Right lung (tissue), 5 donors: ENCODE results near the gene LAMTOR4. TPM values are rescaled to one million over a fixed set of nuclear protein-coding genes. Genes with fewer than 3 reads are reported as not detected.
"Not testable (repeated sequence)": the region's sequence is repeated elsewhere in the genome, so short reads cannot be mapped to it uniquely, and the experiment has no call there.

Experiments used
- DNase-seq, 2 donors: peaks; one replicate each; pipeline ENCODE4 v3.0.0-alpha.2; 2013
- polyA plus RNA-seq, 5 donors: library from polyadenylated mRNA; unstranded; fragments of 120-200 nt; gene quantifications; one replicate each; pipeline versions ENCODE4 v1.2.1 to v1.2.3, GENCODE V29; 2013; ENCODE audit warnings: inconsistent platforms in 1 of 5, low replicate concordance in 1 of 5; ENCODE audit not compliant: insufficient read length in 5 of 5, insufficient read depth in 1 of 5

Gene LAMTOR4
- polyA plus RNA-seq, 5 donors, result 75.2 to 132 (median 92.2) TPM

DNA sequence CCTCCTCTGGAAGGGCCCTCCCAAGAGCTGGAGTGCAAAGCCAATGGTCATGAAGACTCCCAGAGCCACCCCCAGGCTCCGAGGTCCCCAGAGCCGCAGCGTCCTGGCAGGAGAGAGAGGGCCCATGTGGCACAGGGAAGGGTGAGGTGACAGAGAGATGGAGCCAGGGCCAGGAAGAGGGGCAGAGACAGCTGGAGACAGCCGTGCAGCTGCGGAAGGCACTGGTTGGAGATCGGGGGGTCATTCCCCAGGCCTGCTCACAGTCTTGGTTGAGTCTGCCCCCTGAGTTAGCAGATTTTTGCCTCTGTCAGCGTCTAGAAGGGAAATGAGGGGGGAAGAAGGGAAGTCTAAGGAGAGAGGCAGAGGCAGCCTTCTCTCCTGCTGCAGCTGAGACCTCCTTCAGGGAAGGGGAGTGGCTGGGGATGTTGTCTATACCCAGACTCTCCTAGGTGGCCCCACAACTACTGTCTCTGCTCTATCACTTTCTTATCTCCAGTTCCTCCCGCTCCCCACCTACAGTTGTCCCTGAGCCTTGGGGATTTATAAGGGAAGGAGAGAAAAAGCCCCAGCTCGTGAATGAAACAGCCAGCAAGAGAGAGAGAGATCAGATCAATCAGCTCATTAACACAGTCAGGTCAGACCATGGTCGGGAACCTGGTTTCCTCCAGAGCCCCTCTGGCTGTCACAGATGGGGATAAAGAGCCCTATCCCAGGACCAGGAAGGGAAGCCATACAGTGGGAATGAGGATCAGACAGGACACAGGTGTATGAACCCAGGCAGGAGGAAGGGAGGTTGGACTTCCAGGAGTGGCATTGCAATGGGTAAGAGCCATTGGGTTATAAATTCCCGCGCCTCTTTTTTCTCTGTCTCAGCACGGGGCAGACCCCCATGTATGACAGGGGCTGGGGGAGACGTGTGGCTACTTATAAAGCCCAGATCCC, 18.5 kb downstream of the LAMTOR4 start:
- DNase-seq, result no peak

DNA sequence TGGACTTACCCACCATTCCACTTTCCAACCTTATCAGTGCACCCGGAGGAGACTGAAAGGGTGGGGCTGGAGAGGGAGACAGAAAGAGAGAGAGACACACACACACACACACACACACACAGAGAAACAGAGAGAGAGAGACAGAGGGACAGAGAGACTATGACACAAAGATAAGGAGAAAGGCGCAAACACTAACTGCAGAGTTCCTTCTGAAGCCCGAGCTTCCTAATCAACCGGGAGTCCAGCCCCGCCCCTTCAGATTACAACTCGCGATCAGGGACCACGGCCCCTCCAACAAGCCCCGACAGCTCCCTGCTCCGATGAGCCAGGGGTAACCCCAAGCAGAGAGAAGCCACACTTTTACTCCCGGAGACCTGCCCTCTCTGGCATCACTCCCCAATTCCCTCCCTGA, 19.2 kb downstream of the LAMTOR4 start:
- DNase-seq, result no peak

DNA sequence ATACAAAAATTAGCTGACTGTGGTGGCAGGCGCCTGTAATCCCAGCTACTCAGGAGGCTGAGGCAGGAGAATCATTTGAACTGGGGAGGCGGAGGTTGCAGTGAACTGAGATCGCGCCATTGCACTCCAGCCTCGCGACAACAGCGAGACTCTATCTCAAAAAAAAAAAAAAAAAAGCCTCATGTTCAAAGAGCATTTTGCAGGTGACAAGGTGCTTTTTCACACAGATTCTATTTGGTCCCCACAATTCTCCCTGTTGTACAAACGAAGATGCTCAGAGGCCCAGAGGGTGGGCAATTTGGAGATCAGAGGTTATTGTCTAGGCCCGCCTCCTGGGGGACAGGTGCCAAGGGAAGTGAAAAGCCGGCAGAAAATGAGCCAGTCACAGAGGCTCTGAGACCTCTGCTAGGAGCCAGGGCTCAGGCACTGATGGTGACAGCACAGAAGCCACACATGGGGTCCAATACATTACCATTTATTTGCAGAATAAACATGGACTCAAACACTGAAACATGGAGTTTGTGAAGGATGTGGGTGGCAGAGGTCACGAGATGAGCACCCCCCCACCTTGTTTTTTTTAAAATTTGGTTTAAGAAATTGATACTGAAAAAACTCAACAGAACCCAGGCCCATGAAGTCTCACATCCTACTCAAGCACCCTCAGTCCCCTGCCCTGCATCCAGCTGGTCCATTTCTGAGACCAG, 20.6 kb downstream of the LAMTOR4 start:
- DNase-seq, result no peak

DNA sequence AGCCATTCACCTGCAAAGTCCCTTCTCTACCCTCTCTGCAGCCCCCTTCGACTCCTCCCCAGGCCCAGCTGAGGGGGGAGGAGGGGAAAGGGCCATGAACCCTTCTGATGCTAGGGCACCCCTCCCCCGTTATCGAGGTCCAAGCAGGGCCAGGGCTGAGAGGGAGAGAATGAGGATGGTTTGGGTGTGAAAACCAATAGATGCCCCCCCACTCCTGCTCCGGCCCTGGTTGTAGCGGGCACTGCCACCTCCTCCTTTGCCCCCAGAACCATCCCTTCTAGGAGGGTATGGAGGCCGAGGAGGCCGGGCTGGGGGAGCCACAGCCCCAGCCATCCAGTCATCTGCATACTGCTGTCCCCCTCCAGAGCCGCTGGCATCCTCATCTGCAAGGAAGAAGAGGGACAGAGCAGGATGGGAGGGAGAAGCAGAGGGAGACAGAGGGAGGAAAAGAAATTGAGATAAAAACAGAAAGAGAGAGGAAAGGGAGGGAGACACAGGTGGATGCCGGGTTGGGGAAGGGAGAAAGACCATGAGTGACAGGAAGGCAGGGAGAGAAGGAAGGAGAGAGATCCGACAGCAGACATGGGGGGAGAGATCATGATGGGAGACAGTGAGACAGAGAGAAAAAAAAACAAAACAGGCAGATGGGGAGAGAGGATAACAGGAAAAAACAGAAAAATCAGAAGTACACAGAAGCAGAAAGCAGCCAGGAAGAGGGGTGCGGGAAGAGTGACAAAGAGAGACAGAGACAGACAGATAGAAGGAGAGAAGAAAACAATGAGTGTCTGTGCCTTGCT, 21.6 kb downstream of the LAMTOR4 start:
- no peak for DNase-seq

GRCh38 chr7:100171087-100171681, 22.5 kb downstream of the LAMTOR4 start:
- no peak for DNase-seq

DNA sequence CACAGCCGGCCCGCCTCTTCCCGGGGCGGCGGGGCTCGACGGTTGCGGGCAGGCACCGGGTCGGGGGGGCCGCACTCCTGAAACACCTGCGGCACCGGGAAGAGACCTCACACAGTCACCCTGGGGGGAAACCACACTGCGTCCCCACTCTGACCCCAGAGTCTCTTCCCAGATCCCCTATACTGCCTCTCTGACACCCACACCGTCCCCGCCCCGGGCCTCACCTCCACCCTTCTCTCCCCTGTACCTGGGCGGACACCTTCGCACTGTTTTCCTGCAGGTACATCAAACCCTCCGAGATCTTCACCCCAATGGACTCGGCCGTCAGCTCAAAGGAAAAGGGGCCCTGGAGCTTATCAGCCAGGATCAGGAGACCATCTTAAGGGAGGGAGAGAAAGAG, 23.1 kb downstream of the LAMTOR4 start:
- no peak for DNase-seq

DNA sequence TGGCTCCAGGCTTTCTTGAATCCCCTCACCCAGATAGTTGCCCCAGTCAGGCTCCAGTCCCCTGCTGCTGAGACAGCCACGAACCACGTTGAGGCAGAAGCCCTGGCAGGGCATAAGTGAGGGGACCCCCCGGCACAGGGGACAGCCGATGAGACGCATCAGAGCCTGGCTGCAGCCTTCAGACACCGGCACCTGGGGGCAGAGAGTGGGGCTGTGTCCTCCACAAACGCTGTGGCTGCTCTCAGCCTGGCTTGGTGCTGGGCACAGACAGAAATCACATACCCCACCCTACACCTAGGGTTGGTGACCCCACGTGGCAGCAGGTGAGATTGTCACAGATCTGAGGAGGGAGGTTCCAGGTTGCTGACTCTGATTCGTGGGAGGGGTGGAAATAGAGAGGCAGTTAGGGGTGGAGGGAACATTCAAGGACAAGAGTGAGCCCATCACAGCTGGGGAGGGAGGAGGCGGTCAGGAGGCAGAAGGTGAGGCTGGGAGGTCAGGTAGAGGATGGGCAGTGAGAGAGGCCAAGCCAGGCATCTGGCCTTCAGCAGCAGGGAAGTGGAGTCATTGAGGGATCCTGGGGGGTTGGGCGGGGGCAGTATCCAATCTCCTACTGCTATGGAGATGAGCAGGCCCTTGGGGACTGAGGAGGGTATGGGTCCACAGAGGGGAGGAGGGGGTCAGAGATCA, 25.2 kb downstream of the LAMTOR4 start:
- no peak for DNase-seq

- DNase-seq, result no peak
Observed at GRCh38 chr7:100174582-100174981, 25.9 kb downstream of the LAMTOR4 start.

DNA sequence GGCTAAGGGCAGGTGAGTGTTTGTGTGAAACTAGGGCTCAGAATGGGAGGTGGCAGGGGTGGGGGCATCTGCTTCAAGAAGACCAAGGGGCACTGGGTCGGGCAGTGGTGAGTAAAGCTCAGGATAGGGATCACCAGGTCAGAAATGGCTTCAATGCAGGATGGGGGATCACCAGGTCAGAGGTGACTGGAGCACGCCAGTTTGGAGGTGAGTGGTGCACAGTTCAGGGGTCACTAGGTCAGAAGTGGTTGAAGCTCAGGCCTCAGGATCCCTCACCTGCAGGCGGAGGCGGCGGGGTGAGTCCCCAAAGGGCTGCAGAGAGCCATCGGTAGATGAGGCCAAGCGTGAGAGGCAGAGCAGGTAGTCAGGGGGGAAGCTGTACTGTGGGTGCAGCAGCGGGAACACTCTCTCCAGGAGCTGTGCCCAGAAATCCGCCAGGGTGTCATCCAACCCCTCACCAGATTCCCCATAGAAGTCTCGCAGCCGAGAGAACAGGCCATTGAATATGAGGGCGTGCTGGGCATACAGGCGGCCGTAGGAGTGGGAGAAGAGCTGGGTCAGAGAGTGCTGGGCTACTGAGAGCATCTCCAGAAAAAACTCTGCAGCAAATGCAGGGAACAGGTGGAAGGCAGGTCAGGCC, 26.7 kb downstream of the LAMTOR4 start:
- no peak for DNase-seq

DNA sequence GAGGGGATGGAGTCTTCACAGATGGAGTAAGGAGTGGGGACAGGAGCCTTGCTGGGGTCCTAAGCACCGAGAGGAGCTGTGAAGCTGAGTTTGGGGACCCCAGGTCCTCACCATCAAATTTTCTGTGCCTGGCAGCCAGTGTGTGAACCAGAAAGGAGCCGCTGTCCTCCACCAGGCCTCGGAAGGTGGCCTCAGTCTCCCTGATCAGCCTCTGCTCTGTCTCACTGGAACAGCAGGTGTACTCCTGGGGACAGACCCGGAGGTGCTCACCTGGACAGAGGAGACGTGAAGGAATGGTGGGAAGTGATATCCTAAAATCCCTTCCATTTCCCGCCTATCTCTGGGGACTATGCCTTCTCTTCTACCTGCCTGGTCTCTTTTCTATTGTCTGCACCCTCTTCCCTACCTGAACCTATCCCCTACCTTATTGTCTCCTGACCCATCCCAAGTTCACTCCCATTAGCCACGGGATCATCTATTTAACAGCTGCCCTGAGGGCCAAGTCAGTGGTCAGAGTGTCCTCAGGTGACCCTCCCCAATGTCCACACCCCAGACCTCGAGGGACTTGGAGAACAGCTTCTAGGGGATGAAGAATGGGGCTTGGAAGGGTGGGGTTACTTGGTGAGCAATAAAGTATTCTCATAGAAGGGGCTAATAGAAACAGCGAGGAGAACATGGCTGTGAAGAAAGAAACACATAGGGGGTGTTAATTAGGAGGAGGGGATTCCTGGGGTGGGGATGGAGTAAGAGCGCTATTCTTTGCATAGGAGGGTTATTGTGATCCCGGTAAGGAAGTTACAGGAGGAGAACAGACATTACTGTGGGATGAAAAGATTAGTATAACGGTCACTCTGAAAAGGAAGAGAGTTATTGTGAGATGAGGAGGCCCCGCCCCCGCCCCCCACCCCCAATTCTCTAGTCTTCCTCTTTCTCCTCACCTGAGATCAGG, 27.7 kb downstream of the LAMTOR4 start:
- DNase-seq, result no peak

DNA sequence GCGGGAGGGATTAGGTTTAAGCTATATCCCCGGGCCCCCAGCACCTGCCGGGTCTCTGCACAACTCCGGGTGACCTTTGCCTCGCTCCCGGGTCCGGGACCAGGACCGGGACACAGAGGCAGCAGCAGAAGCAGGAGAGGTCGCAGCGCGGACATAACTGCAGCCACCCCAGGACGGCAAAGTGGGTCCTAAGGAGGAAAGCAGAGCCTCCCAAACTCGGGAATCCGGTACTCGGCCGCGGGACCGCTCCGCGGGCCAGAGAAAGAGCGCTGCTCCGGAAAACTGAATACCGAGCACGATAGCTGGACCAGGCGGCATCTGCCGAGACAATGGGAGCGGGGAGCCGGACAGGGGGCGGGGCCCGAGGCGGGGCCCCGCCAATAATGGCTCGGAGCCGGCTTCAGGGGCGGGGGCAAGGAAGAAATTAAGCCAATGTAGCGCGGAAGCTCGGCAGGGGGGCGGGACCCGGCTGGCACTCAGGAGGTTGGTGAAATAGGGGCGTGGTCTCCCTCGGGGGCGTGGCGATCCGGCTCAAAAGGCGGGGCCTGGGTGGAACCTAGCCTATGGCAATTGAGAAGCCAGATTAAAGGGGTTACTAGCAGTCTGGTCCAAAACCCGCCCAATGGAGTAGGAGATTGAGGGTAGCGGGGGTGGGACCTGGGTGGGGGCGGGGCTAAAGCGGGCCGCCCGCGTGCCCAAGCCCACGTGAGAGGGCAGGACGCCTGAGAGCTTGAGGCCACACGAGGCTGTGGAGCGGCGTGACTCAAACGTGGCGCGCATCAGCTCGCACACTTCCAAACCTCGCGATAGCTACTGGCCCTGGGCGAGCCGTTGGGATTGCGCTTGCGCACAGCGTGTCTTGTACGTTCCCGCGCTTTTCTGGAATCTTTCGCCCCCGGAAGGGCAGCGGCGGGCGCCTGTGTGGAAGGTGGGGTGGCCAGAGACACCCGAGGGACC, 28.6 kb downstream of the LAMTOR4 start, which contains the start of the genes GPC2 and STAG3:
Gene GPC2 (minus strand): TSS at position 337 of the 957 bp plus-strand sequence. CDS start 182 bp downstream, at position 155.
Gene STAG3 (plus strand): TSS at position 874 of the 957 bp plus-strand sequence. CDS start 2,639 bp downstream, outside the sequence.
- peak; percentile 92 to 94 for DNase-seq

DNA sequence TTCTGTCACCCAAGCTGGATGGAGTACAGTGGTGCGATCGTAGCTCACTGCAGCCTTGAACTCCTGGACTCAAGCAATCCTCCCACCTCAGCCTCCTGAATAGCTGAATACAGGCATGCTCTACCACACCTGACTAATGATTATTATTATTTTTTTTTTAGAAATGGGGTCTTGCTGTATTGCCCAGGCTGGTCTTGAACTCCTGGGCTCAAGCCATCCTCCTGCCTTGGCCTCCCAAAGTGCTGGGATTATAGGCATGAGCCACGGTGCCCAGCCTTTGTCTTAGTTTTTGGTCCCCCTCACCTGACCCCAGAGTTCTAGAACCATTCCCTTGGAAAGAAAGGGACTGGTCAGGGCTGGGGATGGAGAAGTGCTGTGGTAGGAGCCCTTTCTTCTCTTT, 31.4 kb downstream of the LAMTOR4 start:
- DNase-seq, result not testable (repeated sequence)

- DNase-seq, result not testable (repeated sequence)
Observed at GRCh38 chr7:100182616-100183015, 33.9 kb downstream of the LAMTOR4 start.

DNA sequence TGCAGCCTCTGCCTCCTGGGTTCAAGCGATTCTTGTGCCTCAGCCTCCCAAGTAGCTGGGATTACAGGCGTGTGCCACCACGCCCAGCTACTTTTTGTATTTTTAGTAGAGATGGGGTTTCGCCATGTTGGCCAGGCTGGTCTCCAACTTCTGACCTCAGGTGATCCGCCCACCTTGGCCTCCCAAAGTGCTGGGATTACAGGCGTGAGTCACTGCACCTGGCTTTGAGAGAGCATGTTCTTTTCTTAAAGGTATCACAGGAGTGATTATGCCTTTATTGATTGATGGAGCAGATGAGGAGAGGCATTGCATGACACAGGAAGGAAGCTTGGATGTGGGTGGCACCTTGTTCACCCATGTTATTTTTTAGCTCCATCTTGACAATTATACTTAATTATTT, 34.4 kb downstream of the LAMTOR4 start:
- not testable (repeated sequence) for DNase-seq

DNA sequence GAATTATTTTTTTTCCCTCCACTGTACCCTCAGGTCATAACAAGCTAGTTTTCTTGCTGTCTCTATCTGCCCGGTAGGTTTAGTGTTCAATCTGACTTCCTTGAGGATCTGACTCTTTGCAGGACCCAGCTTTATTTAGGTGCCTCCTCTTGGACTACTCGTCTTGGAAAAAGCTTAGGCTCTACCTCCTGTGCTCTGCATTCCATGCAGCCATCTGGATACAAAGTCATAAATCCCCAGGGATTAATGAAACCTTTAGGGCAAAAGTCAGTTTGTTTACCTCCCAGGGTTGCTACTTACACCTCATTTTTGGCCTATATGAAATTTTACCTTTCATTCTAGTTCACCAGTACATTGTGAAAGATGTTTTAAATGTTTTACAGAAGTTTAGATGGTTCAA, 37.0 kb downstream of the LAMTOR4 start:
- no peak for DNase-seq

DNA sequence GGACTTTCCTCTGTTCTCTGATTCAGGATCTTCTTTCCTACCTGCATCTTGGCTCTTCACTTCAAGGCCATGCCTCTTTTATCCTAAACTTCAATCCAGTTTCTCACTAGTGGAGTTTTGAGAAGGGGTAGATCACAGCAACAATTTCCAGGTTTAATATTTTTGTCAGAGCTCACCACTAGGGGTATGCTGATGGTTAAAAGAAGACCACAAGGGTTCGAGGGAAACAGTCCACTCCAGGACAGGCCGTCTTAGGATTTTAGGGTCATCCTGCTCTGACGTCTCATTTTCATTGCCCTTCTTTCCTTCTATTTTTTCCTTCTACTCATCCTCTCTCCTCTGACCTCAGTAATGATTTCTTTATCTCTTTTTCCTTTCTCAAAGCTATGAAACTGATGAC, 40.3 kb downstream of the LAMTOR4 start:
- no peak for DNase-seq

DNA sequence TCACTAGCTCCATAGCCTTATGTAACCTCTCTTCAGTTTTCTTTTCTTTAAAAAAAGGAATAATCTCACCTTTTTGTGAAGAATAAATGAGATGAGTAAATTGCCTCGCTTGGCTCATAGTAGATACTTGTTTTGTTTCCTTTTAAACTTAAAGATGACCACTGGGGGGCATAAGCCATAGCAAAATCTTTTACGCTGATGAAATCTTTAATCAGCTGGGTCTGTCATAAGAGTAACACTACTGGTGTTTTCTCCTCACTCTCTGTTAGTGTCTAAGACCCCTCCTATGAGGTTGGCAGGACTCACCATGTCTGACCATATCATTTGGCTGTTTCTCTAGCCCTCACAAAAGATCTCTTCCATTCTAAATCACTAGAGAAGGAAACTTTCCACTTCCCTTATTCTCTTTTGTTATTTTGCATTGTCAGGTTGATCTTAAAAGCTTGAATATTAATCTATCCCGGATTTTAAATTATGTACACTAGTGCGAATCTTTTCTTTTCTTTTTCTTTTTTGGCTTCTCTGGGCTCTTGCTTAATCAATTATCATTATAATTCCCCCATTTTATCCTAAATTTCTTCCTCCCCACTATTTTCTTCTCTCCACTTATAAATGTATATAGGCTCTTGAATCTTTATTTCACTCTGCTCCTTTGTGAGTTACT, 41.5 kb downstream of the LAMTOR4 start:
- DNase-seq, result no peak
